Measurements from ENCODE around the gene TOMM34. TPM values are rescaled to one million over a fixed set of nuclear protein-coding genes. Genes with fewer than 3 reads are reported as not detected.

Gene TOMM34
- total and polyA plus RNA-seq, 9 of the 15 experiments (the other 6 are each of a cell fraction or from before 2014, with no cell fraction given), result 18.1 to 69.4 (median 41.7) TPM

DNA sequence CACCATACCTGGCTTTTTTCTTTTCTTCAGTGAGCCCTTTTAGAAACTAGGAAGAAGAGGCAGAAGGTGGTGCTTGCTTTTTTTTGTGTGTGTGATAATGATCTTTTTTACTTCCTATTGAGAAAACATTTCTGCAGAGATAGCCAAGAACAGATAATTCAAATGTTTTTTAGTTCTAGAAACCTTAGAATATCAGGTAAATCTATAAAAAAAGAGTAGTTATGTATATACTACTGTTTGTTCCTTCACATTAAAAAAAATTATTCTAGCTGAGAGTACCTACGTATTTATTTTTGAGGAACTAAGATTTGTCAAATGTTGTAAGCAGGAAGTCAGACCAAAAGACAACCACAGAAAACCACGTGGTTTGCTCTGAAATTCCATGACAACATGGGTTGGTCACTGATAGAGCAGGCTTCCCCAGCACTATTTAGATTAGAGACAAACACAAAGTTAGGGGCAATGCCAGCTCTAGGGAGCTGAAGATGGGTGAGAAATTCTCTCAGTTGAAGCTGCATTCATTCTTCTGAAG, 19.0 kb upstream of the TOMM34 start (continued):
- TF ChIP-seq XRCC4 (IDR thresholded peaks at IDR 0.05; ENCODE audit: extremely low read depth, insufficient read depth, insufficient read length), result no peak
- TF ChIP-seq ETV5 (CRISPR knock-in tag; IDR thresholded peaks at IDR 0.05; ENCODE audit: low read depth), result no peak
- no peak for TF ChIP-seq ZFP36 (IDR thresholded peaks at IDR 0.05; ENCODE audit: low read depth, low read length, partially characterized antibody)
- TF ChIP-seq SMARCA4 (IDR thresholded peaks at IDR 0.05), result peak; percentile 68
- TF ChIP-seq CTCFL (IDR thresholded peaks at IDR 0.05; ENCODE audit: borderline replicate concordance, insufficient read depth, low read depth, low read length, poor library complexity, severe bottlenecking), result no peak
- TF ChIP-seq BMI1 (IDR thresholded peaks at IDR 0.05; ENCODE audit: low read length), result no peak
- no peak for TF ChIP-seq DACH1 (IDR thresholded peaks at IDR 0.05; ENCODE audit: partially characterized antibody)
- TF ChIP-seq, protein P1, sequence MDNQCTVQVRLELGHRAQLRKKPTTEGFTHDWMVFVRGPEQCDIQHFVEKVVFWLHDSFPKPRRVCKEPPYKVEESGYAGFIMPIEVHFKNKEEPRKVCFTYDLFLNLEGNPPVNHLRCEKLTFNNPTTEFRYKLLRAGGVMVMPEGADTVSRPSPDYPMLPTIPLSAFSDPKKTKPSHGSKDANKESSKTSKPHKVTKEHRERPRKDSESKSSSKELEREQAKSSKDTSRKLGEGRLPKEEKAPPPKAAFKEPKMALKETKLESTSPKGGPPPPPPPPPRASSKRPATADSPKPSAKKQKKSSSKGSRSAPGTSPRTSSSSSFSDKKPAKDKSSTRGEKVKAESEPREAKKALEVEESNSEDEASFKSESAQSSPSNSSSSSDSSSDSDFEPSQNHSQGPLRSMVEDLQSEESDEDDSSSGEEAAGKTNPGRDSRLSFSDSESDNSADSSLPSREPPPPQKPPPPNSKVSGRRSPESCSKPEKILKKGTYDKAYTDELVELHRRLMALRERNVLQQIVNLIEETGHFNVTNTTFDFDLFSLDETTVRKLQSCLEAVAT (IDR thresholded peaks at IDR 0.05), result no peak
- TF ChIP-seq LCOR (CRISPR knock-in tag; IDR thresholded peaks at IDR 0.05), result no peak
- TF ChIP-seq, protein P2, sequence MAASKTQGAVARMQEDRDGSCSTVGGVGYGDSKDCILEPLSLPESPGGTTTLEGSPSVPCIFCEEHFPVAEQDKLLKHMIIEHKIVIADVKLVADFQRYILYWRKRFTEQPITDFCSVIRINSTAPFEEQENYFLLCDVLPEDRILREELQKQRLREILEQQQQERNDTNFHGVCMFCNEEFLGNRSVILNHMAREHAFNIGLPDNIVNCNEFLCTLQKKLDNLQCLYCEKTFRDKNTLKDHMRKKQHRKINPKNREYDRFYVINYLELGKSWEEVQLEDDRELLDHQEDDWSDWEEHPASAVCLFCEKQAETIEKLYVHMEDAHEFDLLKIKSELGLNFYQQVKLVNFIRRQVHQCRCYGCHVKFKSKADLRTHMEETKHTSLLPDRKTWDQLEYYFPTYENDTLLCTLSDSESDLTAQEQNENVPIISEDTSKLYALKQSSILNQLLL (CRISPR knock-in tag; IDR thresholded peaks at IDR 0.05; ENCODE audit: borderline replicate concordance), result no peak
- TF ChIP-seq MEF2D (tag; conservative IDR thresholded peaks at IDR 0.05; ENCODE audit: low read depth), result no peak
- TF ChIP-seq, protein P3, sequence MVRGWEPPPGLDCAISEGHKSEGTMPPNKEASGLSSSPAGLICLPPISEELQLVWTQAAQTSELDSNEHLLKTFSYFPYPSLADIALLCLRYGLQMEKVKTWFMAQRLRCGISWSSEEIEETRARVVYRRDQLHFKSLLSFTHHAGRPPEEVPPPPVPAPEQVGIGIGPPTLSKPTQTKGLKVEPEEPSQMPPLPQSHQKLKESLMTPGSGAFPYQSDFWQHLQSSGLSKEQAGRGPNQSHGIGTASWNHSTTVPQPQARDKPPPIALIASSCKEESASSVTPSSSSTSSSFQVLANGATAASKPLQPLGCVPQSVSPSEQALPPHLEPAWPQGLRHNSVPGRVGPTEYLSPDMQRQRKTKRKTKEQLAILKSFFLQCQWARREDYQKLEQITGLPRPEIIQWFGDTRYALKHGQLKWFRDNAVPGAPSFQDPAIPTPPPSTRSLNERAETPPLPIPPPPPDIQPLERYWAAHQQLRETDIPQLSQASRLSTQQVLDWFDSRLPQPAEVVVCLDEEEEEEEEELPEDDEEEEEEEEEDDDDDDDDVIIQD (CRISPR knock-in tag; IDR thresholded peaks at IDR 0.05), result no peak
- TF ChIP-seq ZBTB1 (CRISPR knock-in tag; IDR thresholded peaks at IDR 0.05; ENCODE audit: borderline replicate concordance, low read depth), result no peak
- no peak for TF ChIP-seq NR2C1 (IDR thresholded peaks at IDR 0.05)
- no peak for TF ChIP-seq NR2C1 (tag; IDR thresholded peaks at IDR 0.05)
- TF ChIP-seq PHB (CRISPR knock-in tag; IDR thresholded peaks at IDR 0.05), result no peak
- no peak for TF ChIP-seq U2AF1 (optimal IDR thresholded peaks at IDR 0.05; ENCODE audit: low read depth, low read length)
- TF ChIP-seq SMARCE1 (IDR thresholded peaks at IDR 0.05), result peak; percentile 76; the same call in 1 of the 2 replicates
- no peak for TF ChIP-seq VEZF1 (CRISPR knock-in tag; IDR thresholded peaks at IDR 0.05)
- no peak for TF ChIP-seq RNF2 (IDR thresholded peaks at IDR 0.05)
- peak; percentile 79 for TF ChIP-seq RAD51 (IDR thresholded peaks at IDR 0.05; ENCODE audit: borderline replicate concordance, low read depth)
- TF ChIP-seq ZNF589 (CRISPR knock-in tag; IDR thresholded peaks at IDR 0.05; ENCODE audit: low read depth), result 0 out of 2 replicates have a peak, but pooled peaks have one; percentile 69
- TF ChIP-seq ZNF253 (CRISPR knock-in tag; conservative IDR thresholded peaks at IDR 0.05), result no peak
